GM21619 (cell line): ENCODE results near the gene ZDHHC18.

Source experiments
- ATAC-seq: cut with Tn5 transposase; IDR thresholded peaks from one replicate; pipeline ENCODE4 v1.9.1; 2021; ENCODE audit not compliant: unreplicated experiment

ZDHHC18 gene

DNA sequence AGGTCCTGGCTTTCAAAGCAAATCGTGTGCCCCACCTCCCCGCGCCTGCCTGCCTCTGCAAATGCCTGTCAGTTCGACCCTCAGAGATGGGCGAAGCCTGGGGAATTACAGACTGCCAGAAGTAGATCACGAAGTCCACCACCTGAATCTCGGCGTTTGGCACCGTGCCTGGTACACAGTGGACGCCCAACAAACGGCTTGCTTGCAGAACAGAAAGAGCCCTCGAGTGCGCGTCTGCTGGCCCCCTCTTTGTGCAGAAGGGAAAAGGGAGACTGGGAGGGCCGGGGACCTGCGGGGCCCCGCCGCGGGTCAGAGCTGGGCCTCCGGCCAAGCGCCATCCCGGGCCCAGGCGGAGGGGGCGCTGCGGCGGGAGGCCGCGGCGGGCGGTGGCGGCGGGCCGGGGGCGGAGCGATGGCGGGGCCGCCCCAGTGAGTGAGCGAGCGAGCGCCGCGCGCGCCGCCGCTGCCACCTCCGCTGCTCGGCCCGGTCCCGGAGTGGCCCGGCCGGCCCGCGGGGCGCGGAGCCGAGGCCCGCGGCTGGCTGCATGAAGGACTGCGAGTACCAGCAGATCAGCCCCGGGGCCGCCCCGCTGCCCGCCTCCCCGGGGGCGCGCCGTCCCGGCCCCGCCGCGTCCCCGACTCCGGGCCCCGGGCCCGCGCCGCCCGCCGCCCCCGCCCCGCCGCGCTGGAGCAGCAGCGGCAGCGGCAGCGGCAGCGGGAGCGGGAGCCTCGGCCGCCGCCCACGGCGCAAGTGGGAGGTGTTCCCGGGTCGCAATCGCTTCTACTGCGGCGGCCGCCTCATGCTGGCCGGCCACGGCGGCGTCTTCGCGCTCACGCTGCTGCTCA is at the start of gene ZDHHC18:
Gene ZDHHC18, plus strand, starts transcription at position 428 of the 845 bp plus-strand sequence. Its CDS starts 117 bp downstream, at position 545.
- peak; percentile 81 for ATAC-seq

DNA sequence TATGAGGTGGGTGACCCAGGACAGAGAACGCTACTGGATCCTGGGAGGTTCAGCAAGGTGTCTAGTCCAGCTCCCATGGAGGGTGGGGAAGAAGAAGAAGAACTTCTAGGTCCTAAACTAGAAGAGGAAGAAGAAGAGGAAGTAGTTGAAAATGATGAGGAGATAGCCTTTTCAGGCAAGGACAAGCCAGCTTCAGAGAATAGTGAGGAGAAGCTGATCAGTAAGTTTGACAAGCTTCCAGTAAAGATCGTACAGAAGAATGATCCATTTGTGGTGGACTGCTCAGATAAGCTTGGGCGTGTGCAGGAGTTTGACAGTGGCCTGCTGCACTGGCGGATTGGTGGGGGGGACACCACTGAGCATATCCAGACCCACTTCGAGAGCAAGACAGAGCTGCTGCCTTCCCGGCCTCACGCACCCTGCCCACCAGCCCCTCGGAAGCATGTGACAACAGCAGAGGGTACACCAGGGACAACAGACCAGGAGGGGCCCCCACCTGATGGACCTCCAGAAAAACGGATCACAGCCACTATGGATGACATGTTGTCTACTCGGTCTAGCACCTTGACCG is 47.3 kb upstream of the ZDHHC18 start:
- no peak for ATAC-seq

GRCh38 chr1:26780344-26780957 is 46.0 kb upstream of the ZDHHC18 start:
- ATAC-seq, result no peak

- no peak for ATAC-seq
Measured at GRCh38 chr1:26781206-26781825, 45.2 kb upstream of the ZDHHC18 start.

DNA sequence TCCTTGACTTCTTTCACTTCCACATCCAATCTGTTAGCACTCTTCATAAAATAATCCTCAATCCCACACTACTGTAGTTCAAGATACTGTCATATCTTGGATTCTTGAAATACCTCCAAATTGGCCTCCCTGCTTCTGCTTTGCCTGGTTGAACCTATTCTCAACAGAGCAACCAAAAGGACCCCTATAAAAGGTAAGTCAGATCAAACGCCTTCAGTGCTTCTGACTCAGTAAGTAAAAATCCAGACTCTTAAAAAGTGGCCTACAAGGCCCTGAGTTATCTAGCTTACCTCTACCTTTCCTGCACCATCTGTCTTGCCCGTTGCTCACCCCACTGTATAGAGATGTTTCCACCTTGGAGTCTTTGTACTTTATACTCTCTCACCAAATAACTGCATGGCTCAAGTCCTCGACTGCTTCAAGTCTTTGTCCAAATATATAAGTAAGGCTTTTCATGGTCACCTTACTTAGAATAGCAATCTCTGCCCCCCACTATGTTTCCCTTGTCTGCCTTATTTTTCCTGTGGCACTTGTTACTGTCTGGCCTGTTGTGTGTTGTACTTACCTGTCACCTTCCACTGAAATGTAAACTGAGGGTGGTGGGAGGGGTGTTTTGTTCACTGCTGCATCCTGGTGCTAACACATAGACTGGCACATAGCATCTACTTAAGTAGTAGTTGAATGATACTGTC is 43.8 kb upstream of the ZDHHC18 start:
- no peak for ATAC-seq

- no peak for ATAC-seq
Measured at GRCh38 chr1:26783646-26784022, 42.9 kb upstream of the ZDHHC18 start.

DNA sequence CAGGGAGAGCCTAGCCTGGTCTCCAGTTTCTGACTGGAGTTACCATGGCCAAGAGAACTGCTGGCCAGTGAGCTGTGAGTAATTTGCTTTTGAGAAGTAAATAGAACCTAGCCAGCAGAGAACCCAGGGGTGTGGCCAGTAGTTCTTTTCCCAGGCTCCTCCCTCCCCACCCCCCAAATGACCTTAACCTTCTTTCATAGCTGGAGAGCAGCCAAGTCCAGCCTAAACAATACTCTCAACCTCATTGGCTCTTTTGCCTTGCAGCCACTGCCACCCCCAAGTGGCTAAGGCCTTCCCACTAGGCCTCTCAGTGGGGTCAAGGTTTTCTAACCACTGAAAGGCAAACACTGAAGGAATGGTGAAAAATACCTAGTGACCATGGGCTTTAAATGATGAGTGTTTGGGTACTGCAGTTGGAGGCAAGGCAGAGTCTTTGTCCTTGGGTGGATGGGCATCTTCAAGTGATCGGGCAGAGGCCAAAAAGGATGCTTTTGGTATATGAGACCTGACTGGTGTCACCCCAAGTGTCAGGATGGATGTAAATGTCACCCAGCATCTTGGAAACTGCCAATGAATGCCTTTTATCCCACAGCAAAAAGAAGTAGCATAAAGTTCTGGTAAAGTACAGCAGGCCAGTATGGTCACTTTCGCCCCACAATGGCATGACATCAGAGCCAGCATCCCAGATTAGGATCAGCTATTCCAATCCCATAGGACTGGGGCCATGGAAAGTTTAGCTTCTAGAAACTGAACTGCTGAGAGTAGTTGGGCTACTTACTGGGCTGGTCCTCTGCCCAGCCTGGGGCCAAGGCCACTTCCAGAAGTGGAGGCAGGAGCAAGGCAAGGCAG is 42.2 kb upstream of the ZDHHC18 start:
- no peak for ATAC-seq

GRCh38 chr1:26784886-26785285 is 41.6 kb upstream of the ZDHHC18 start:
- no peak for ATAC-seq

GRCh38 chr1:26785611-26786436 is 40.7 kb upstream of the ZDHHC18 start:
- no peak for ATAC-seq

GRCh38 chr1:26786437-26787380 is 39.8 kb upstream of the ZDHHC18 start:
- ATAC-seq, result no peak

- peak; percentile 43 for ATAC-seq
Measured at GRCh38 chr1:26787381-26787705, 39.1 kb upstream of the ZDHHC18 start.

GRCh38 chr1:26787706-26788514 is 38.6 kb upstream of the ZDHHC18 start, which contains the start of gene PIGV:
TSS of gene PIGV (plus strand) at chr1:26787950. CDS start at chr1:26790816, 2,866 bp downstream.
- ATAC-seq, result peak; percentile 56

DNA sequence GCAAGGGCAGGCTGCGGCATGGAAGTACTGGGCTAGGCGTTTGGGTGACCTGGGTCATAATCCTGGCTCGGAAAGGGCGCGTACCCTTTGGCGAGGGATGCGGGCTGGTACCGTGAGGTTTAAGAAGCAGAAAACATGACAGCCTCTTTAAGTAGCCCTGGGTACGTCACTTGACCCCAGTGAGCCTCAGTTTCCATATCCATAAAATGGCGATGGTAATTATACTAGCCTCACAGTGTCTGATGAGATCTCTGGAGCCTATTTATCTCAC is 38.0 kb upstream of the ZDHHC18 start:
- no peak for ATAC-seq

DNA sequence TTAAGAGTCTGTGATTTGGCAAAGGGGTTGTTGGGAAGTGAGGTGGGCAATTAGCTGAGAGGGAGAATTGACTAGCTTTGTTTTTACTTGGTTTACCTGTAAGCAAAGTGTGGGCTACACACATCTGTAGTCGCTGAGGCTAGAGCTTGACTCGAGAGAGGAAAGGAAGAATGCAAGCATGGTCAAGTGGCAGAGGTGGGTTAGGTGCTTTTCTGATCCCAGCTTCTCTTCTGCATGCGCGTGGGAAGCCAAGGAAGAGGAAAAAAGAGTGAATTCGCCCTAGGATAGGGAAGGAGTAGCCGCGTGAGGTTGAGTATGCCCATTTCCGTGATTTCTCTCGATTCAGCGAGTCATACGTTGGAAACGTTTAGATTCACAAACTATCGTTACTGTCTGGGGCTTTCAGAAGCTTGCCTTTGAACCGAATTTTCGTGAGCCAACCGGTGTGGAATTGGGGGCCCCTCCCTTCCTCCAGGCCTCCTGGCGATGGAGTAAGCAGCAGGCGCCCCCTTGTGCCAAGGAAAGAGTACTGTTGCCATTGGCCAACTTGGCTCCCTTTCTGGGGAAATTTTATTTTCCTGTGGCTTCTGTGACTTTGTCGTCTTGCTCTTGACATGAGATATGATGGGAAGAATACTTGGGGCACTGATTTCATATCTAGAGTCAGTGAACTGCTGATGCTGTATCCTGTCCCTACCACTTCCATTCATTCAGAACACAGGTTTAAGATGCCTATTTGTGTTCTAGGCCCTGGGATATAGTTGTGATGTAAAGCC is 37.5 kb upstream of the ZDHHC18 start:
- no peak for ATAC-seq

DNA sequence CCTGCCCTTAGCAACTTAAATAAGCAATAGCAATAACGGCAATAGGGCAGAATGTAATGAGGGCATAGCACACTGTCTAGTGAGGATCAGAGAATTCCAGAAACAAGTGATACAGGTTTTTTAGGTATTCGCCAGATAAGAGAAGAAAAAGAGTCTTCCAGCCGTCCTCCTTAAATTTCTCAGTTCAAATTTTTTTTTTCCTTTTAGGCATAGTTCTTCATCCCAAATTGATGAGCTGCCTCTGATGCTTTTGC is 36.9 kb upstream of the ZDHHC18 start:
- no peak for ATAC-seq

GRCh38 chr1:26789931-26790330 is 36.6 kb upstream of the ZDHHC18 start:
- no peak for ATAC-seq

DNA sequence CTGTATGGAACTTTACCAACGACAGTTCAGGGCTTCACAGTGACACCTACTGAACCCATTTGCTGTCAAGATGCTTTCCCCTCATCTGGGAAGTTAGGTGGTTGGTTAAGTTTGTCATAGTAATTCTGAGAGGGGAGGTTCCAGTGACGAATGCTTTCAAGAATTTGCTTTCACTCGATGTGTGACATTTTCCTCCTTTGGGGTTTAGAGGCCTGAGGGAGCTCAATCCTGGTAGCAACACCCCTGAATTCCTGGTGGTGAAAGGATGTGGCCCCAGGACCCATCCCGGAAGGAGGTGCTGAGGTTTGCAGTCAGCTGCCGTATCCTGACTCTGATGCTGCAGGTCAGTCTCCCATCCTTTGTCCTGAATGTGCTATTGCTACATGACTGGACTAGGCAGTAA is 35.9 kb upstream of the ZDHHC18 start:
- no peak for ATAC-seq
